Sigmoid colon (tissue), 4 donors: ENCODE data around the gene PTPRT.

Source experiments
- POLR2A ChIP-seq, 2 donors: fragments of 450-650 bp; IDR thresholded peaks; one replicate each; pipeline ENCODE4 v1.6.1; 2016; ENCODE audit warnings: antibody characterized with exemption in 2 of 2, mild to moderate bottlenecking in 2 of 2, moderate library complexity in 2 of 2
- POLR2AphosphoS5 ChIP-seq, 4 donors: sonication (generic); formaldehyde crosslinking; IDR thresholded peaks; one replicate each; pipeline ENCODE4 v1.6.1; 2017; ENCODE audit warnings: antibody characterized with exemption in 4 of 4
- TF ChIP-seq, protein P1 (sequence below), 4 experiments: fragments of 450-650 bp in 3 of 4; fragments of 200-600 bp in 1 of 4; IDR thresholded peaks; one replicate each; pipeline ENCODE4 v1.5.1; 2016 to 2019; ENCODE audit warnings: antibody characterized with exemption in 4 of 4, mild to moderate bottlenecking in 3 of 4, moderate library complexity in 2 of 4

DNA sequence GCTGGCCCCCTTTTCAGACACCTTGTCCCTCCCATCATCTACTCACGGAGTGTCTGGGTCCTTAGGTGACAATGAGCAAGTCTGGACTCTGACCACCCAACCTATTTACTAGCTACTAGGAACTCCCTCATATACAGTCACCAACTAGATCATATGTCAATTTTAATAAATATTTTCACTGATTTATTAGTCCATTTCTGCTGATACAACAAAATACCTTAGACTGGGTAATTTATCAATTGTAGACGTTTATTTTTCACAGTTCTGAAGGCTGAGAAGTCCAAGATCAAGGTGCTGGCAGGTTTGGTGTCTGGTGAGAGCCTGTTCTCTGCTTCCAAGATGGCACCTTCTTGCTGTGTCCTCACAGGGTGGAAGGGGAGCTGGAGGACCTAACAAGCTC, 229.7 kb downstream of the PTPRT start:
- TF ChIP-seq, protein P1, sequence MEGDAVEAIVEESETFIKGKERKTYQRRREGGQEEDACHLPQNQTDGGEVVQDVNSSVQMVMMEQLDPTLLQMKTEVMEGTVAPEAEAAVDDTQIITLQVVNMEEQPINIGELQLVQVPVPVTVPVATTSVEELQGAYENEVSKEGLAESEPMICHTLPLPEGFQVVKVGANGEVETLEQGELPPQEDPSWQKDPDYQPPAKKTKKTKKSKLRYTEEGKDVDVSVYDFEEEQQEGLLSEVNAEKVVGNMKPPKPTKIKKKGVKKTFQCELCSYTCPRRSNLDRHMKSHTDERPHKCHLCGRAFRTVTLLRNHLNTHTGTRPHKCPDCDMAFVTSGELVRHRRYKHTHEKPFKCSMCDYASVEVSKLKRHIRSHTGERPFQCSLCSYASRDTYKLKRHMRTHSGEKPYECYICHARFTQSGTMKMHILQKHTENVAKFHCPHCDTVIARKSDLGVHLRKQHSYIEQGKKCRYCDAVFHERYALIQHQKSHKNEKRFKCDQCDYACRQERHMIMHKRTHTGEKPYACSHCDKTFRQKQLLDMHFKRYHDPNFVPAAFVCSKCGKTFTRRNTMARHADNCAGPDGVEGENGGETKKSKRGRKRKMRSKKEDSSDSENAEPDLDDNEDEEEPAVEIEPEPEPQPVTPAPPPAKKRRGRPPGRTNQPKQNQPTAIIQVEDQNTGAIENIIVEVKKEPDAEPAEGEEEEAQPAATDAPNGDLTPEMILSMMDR (IDR thresholded peaks at IDR 0.05) = no peak
- TF ChIP-seq POLR2A (IDR thresholded peaks at IDR 0.05) (no peak), POLR2AphosphoS5 (IDR thresholded peaks at IDR 0.05) (no peak)
